BLaER1 (cell line): ENCODE measurements around the gene PIGU.
A peak's percentile ranks its signal among the peaks of the same experiment; 100 is the strongest.

Source experiments
- H3K27ac ChIP-seq: shearing (Covaris generic); formaldehyde crosslinking; 2 replicates; pipeline ENCODE4 v1.8.1; 2022
- H3K27me3 ChIP-seq: shearing (Covaris generic); formaldehyde crosslinking; 2 replicates; pipeline ENCODE4 v1.8.1; 2022
- H3K36me3 ChIP-seq: shearing (Covaris generic); formaldehyde crosslinking; 2 replicates; pipeline ENCODE4 v1.8.1; 2022
- H3K4me1 ChIP-seq: shearing (Covaris generic); formaldehyde crosslinking; 2 replicates; pipeline ENCODE4 v1.8.1; 2022
- H3K4me2 ChIP-seq: shearing (Covaris generic); formaldehyde crosslinking; 2 replicates; pipeline ENCODE4 v1.8.1; 2022
- H3K4me3 ChIP-seq: shearing (Covaris generic); formaldehyde crosslinking; 2 replicates; pipeline ENCODE4 v1.8.1; 2022
- H3K9ac ChIP-seq: shearing (Covaris generic); formaldehyde crosslinking; 2 replicates; pipeline ENCODE4 v1.8.1; 2022
- H3K9me3 ChIP-seq: shearing (Covaris generic); formaldehyde crosslinking; 2 replicates; pipeline ENCODE4 v1.8.1; 2022
- H4K20me1 ChIP-seq: shearing (Covaris generic); formaldehyde crosslinking; 2 replicates; pipeline ENCODE4 v1.8.1; 2022
- Cebpa-rat ChIP-seq: shearing (Covaris generic); IDR thresholded peaks from 2 replicates; pipeline ENCODE4 v1.8.1; 2022

PIGU gene

GRCh38 chr20:34706912-34707784, 30.3 kb upstream of the PIGU start:
- Histone ChIP-seq H3K27ac (no peak overlapping the region), H3K9ac (no peak overlapping the region; the same call in 1 of the 2 replicates), H3K27me3 (peaks cover 10% of the 10 kb centered on the region), H3K36me3 (peaks cover 11% of the 10 kb centered on the region; the same call in 1 of the 2 replicates), H3K4me3 (no peak overlapping the region), H4K20me1 (peaks cover 22% of the 10 kb centered on the region), H3K4me2 (peak overlapping the region; percentile 82; the same call in 1 of the 2 replicates), H3K4me1 (peaks cover 65% of the 10 kb centered on the region), H3K9me3 (no peaks in the 10 kb centered on the region)
- TF ChIP-seq Cebpa-rat: no peak

GRCh38 chr20:34706302-34706875, 29.5 kb upstream of the PIGU start:
- H4K20me1 ChIP-seq: peaks cover 15% of the 10 kb centered on the region
- H3K27ac ChIP-seq: no peak overlapping the region
- no peak for TF ChIP-seq Cebpa-rat
- no peaks in the 10 kb centered on the region for H3K9me3 ChIP-seq
- no peak overlapping the region for H3K4me3 ChIP-seq
- peak overlapping the region; percentile 82 for H3K4me2 ChIP-seq
- H3K9ac ChIP-seq: no peak overlapping the region; the same call in 1 of the 2 replicates
- H3K36me3 ChIP-seq: peaks cover 3% of the 10 kb centered on the region; the same call in 1 of the 2 replicates
- H3K27me3 ChIP-seq: peaks cover 10% of the 10 kb centered on the region
- H3K4me1 ChIP-seq: peaks cover 67% of the 10 kb centered on the region

- peak overlapping the region; percentile 82 for H3K4me2 ChIP-seq
- H3K9ac ChIP-seq: peak overlapping the region; percentile 94
- no peaks in the 10 kb centered on the region for H3K9me3 ChIP-seq
- no peaks in the 10 kb centered on the region for H3K36me3 ChIP-seq
- H3K4me1 ChIP-seq: peaks cover 60% of the 10 kb centered on the region
- no peak for TF ChIP-seq Cebpa-rat
- peak overlapping the region; percentile 92; the same call in 1 of the 2 replicates for H3K4me3 ChIP-seq
- peaks cover 7% of the 10 kb centered on the region for H3K27me3 ChIP-seq
- H3K27ac ChIP-seq: peak overlapping the region; percentile 96
- H4K20me1 ChIP-seq: peaks cover 8% of the 10 kb centered on the region
Observed at GRCh38 chr20:34705397-34706301, 28.8 kb upstream of the PIGU start.

- peaks cover 54% of the 10 kb centered on the region for H3K4me1 ChIP-seq
- peaks cover 1% of the 10 kb centered on the region; the same call in 1 of the 2 replicates for H4K20me1 ChIP-seq
- peak overlapping the region; percentile 96 for H3K27ac ChIP-seq
- H3K27me3 ChIP-seq: peaks cover under 1% of the 10 kb centered on the region; the same call in 1 of the 2 replicates
- H3K4me3 ChIP-seq: peak overlapping the region; percentile 92
- H3K9me3 ChIP-seq: no peaks in the 10 kb centered on the region
- H3K9ac ChIP-seq: peak overlapping the region; percentile 94
- TF ChIP-seq Cebpa-rat: no peak
- peak overlapping the region; percentile 82 for H3K4me2 ChIP-seq
- no peaks in the 10 kb centered on the region for H3K36me3 ChIP-seq
Observed at GRCh38 chr20:34705008-34705396, 28.1 kb upstream of the PIGU start.

GRCh38 chr20:34704177-34705007, 27.5 kb upstream of the PIGU start, which contains the start of gene TP53INP2:
TSS of gene TP53INP2 (plus strand) at chr20:34704344. CDS start at chr20:34708740, 4,396 bp downstream.
- Histone ChIP-seq H3K27ac (peak within 1 kb of the TSS; percentile 96), H3K36me3 (no peaks in the 10 kb centered on the region), H3K4me1 (peaks cover 54% of the 10 kb centered on the region), H4K20me1 (no peaks in the 10 kb centered on the region), H3K4me3 (peak within 1 kb of the TSS; percentile 92), H3K27me3 (no peaks in the 10 kb centered on the region), H3K9ac (peak within 1 kb of the TSS; percentile 94), H3K4me2 (peak within 1 kb of the TSS; percentile 82), H3K9me3 (no peaks in the 10 kb centered on the region)
- TF ChIP-seq Cebpa-rat: no peak

- Histone ChIP-seq H3K27ac (peak overlapping the region; percentile 96), H3K9me3 (no peaks in the 10 kb centered on the region), H3K4me2 (peak overlapping the region; percentile 82), H3K36me3 (no peaks in the 10 kb centered on the region), H3K4me3 (peak overlapping the region; percentile 92), H3K4me1 (peaks cover 54% of the 10 kb centered on the region), H3K27me3 (no peaks in the 10 kb centered on the region), H3K9ac (peak overlapping the region; percentile 94), H4K20me1 (no peaks in the 10 kb centered on the region)
- no peak for TF ChIP-seq Cebpa-rat
Observed at GRCh38 chr20:34703424-34704176, 26.7 kb upstream of the PIGU start.

GRCh38 chr20:34703061-34703423, 26.1 kb upstream of the PIGU start:
- peaks cover 49% of the 10 kb centered on the region for H3K4me1 ChIP-seq
- no peaks in the 10 kb centered on the region for H4K20me1 ChIP-seq
- H3K27me3 ChIP-seq: no peaks in the 10 kb centered on the region
- peak overlapping the region; percentile 82 for H3K4me2 ChIP-seq
- no peaks in the 10 kb centered on the region for H3K36me3 ChIP-seq
- H3K9ac ChIP-seq: peak overlapping the region; percentile 94; the same call in 1 of the 2 replicates
- H3K9me3 ChIP-seq: no peaks in the 10 kb centered on the region
- H3K4me3 ChIP-seq: peak overlapping the region; percentile 92
- H3K27ac ChIP-seq: no peak overlapping the region
- TF ChIP-seq Cebpa-rat: no peak

GRCh38 chr20:34701405-34702085, 24.7 kb upstream of the PIGU start:
- no peaks in the 10 kb centered on the region for H3K27me3 ChIP-seq
- no peak for TF ChIP-seq Cebpa-rat
- no peak overlapping the region for H3K27ac ChIP-seq
- H3K4me3 ChIP-seq: no peak overlapping the region
- no peak overlapping the region for H3K9ac ChIP-seq
- no peaks in the 10 kb centered on the region for H4K20me1 ChIP-seq
- H3K36me3 ChIP-seq: no peaks in the 10 kb centered on the region
- H3K4me1 ChIP-seq: peaks cover 40% of the 10 kb centered on the region
- H3K9me3 ChIP-seq: no peaks in the 10 kb centered on the region
- H3K4me2 ChIP-seq: peak overlapping the region; percentile 82; the same call in 1 of the 2 replicates
